ENCODE data around the gene C14orf119. TPM values are rescaled to one million over a fixed set of nuclear protein-coding genes. Genes with fewer than 3 reads are reported as not detected.

C14orf119 gene
- total and polyA plus RNA-seq, 8 donors: 1.8 to 51.8 (median 25.2) TPM; not detected in 1

DNA sequence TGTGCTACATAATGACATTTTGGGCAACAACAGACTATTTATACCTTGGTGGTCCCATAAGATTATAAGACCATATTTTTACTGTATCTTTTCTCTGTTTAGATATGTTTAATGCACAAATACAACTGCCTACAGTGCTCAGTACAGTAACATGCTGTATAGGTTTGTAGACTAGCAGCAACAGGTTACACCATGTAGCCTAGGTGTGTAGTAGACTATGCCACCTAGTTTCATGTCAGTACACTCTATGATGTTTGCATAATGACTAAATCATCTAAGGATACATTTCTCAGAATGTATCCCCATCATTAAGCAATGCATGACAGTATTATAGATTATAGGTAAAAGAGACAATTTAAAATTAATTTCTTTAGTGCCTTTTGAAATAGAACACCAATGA is 54.4 kb downstream of the C14orf119 start:
- intact Hi-C loops (cut with DNase I; ENCODE audit: low total_unique reads): no loop called here
- Histone ChIP-seq H3K27ac (peak overlapping the region in 1 of 5 donors; percentile 93), H3K4me3 (no peak overlapping the region), H3K4me1 (peaks cover 22 to 83% (median 53%) of the 10 kb centered on the region in 4 donors), H3K36me3 (peaks cover 0 to 9% (median 5%) of the 10 kb centered on the region in 4 donors), H3K9me3 (no peaks in the 10 kb centered on the region), H3K27me3 (no peaks in the 10 kb centered on the region)
- TF ChIP-seq POLR2A (IDR thresholded peaks at IDR 0.05): no peak
- TF ChIP-seq, protein P1, sequence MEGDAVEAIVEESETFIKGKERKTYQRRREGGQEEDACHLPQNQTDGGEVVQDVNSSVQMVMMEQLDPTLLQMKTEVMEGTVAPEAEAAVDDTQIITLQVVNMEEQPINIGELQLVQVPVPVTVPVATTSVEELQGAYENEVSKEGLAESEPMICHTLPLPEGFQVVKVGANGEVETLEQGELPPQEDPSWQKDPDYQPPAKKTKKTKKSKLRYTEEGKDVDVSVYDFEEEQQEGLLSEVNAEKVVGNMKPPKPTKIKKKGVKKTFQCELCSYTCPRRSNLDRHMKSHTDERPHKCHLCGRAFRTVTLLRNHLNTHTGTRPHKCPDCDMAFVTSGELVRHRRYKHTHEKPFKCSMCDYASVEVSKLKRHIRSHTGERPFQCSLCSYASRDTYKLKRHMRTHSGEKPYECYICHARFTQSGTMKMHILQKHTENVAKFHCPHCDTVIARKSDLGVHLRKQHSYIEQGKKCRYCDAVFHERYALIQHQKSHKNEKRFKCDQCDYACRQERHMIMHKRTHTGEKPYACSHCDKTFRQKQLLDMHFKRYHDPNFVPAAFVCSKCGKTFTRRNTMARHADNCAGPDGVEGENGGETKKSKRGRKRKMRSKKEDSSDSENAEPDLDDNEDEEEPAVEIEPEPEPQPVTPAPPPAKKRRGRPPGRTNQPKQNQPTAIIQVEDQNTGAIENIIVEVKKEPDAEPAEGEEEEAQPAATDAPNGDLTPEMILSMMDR (IDR thresholded peaks at IDR 0.05): no peak
- no peak for TF ChIP-seq EP300 (IDR thresholded peaks at IDR 0.05)
- no peak for TF ChIP-seq POLR2AphosphoS5 (IDR thresholded peaks at IDR 0.05)
- DNase-seq: no peak

Other genes with a start within 250 kb of the C14orf119 start
- gene LRP10, start 223.8 kb upstream of the C14orf119 start, total RNA-seq: 100 to 1,000 TPM in 3 of 5 donors, 10 to 100 TPM in 2; 37.1 to 277 (median 112) TPM
- 10 to 100 TPM; 25.1 to 47.3 (median 26.9) TPM for gene LRP10, start 223.8 kb upstream of the C14orf119 start, polyA plus RNA-seq
- 1 to 10 TPM in 1 of 5 donors, under 1 TPM in 2, not detected in 2; 0.45 to 1.1 (median 0.87) TPM for gene REM2, start 212.3 kb upstream of the C14orf119 start, total RNA-seq
- 1 to 10 TPM in 1 of 3 donors, under 1 TPM in 1, not detected in 1; 0.12 to 1.2 TPM for gene REM2, start 212.3 kb upstream of the C14orf119 start, polyA plus RNA-seq
- 100 to 1,000 TPM in 2 of 5 donors, 10 to 100 TPM in 3; 12.1 to 126 (median 94.7) TPM for gene RBM23, start 176.4 kb upstream of the C14orf119 start, total RNA-seq
- 10 to 100 TPM; 23.5 to 59.1 (median 41.2) TPM for gene RBM23, start 176.4 kb upstream of the C14orf119 start, polyA plus RNA-seq
- 10 to 100 TPM; 20.9 to 48.8 (median 36.2) TPM for gene PRMT5, start 166.1 kb upstream of the C14orf119 start, total RNA-seq
- 10 to 100 TPM; 32.1 to 39.6 (median 38.0) TPM for gene PRMT5, start 166.1 kb upstream of the C14orf119 start, polyA plus RNA-seq
- gene HAUS4, start 138.4 kb upstream of the C14orf119 start, total RNA-seq: 100 to 1,000 TPM in 1 of 5 donors, 10 to 100 TPM in 4; 38.5 to 121 (median 76.8) TPM
- 10 to 100 TPM; 28.1 to 38.8 (median 37.0) TPM for gene HAUS4, start 138.4 kb upstream of the C14orf119 start, polyA plus RNA-seq
- 10 to 100 TPM in 3 of 5 donors, 1 to 10 TPM in 1, not detected in 1; 3.1 to 13.3 (median 10.7) TPM for gene AJUBA, start 113.0 kb upstream of the C14orf119 start, total RNA-seq
- gene AJUBA, start 113.0 kb upstream of the C14orf119 start, polyA plus RNA-seq: 1 to 10 TPM; 1.5 to 6.9 (median 6.6) TPM
- 10 to 100 TPM in 3 of 5 donors, 1 to 10 TPM in 1, not detected in 1; 5.0 to 29.1 (median 20.6) TPM for gene C14orf93, start 85.4 kb upstream of the C14orf119 start, total RNA-seq
- 1 to 10 TPM; 6.8 to 8.6 (median 7.2) TPM for gene C14orf93, start 85.4 kb upstream of the C14orf119 start, polyA plus RNA-seq
- 100 to 1,000 TPM in 1 of 5 donors, 10 to 100 TPM in 4; 34.4 to 139 (median 54.6) TPM for gene PSMB5, start 60.6 kb upstream of the C14orf119 start, total RNA-seq
- gene PSMB5, start 60.6 kb upstream of the C14orf119 start, polyA plus RNA-seq: 100 to 1,000 TPM in 1 of 3 donors, 10 to 100 TPM in 2; 96.4 to 147 (median 98.6) TPM
- gene PSMB11, start 53.3 kb upstream of the C14orf119 start, total RNA-seq: not detected
- not detected for gene PSMB11, start 53.3 kb upstream of the C14orf119 start, polyA plus RNA-seq
- 10 to 100 TPM in 1 of 5 donors, 1 to 10 TPM in 3, not detected in 1; 1.2 to 14.3 (median 4.8) TPM for gene CDH24, start 38.0 kb upstream of the C14orf119 start, total RNA-seq
- 1 to 10 TPM; 2.3 to 4.0 (median 3.2) TPM for gene CDH24, start 38.0 kb upstream of the C14orf119 start, polyA plus RNA-seq
- gene ACIN1, start 369 bp upstream of the C14orf119 start, total RNA-seq: 100 to 1,000 TPM; 114 to 232 (median 123) TPM
- 10 to 100 TPM; 37.1 to 86.4 (median 52.7) TPM for gene ACIN1, start 369 bp upstream of the C14orf119 start, polyA plus RNA-seq
- not detected for gene CIROP, start 9.5 kb downstream of the C14orf119 start, total RNA-seq
- not detected for gene CIROP, start 9.5 kb downstream of the C14orf119 start, polyA plus RNA-seq
- gene CEBPE, start 23.8 kb downstream of the C14orf119 start, total RNA-seq: not detected
- under 1 TPM in 1 of 3 donors, not detected in 2; 0.37 TPM for gene CEBPE, start 23.8 kb downstream of the C14orf119 start, polyA plus RNA-seq
- 100 to 1,000 TPM in 1 of 5 donors, 10 to 100 TPM in 3, 1 to 10 TPM in 1; 1.2 to 102 (median 43.7) TPM for gene SLC7A8, start 88.2 kb downstream of the C14orf119 start, total RNA-seq
- 10 to 100 TPM; 22.1 to 33.9 (median 22.4) TPM for gene SLC7A8, start 88.2 kb downstream of the C14orf119 start, polyA plus RNA-seq
- gene RNF212B, start 142.4 kb downstream of the C14orf119 start, total RNA-seq: not detected
- 1 to 10 TPM in 2 of 3 donors, under 1 TPM in 1; 0.40 to 1.1 (median 1.1) TPM for gene RNF212B, start 142.4 kb downstream of the C14orf119 start, polyA plus RNA-seq
- gene HOMEZ, start 190.6 kb downstream of the C14orf119 start, total RNA-seq: 100 to 1,000 TPM in 1 of 5 donors, 10 to 100 TPM in 1, 1 to 10 TPM in 3; 5.1 to 103 (median 8.3) TPM
- 1 to 10 TPM; 5.8 to 9.6 (median 7.0) TPM for gene HOMEZ, start 190.6 kb downstream of the C14orf119 start, polyA plus RNA-seq
- gene PPP1R3E, start 207.4 kb downstream of the C14orf119 start, total RNA-seq: 10 to 100 TPM in 1 of 5 donors, 1 to 10 TPM in 4; 1.7 to 17.0 (median 6.8) TPM
- gene PPP1R3E, start 207.4 kb downstream of the C14orf119 start, polyA plus RNA-seq: 10 to 100 TPM; 13.5 to 17.6 (median 16.4) TPM
- 10 to 100 TPM; 14.0 to 47.5 (median 39.8) TPM for gene BCL2L2, start 211.3 kb downstream of the C14orf119 start, total RNA-seq
- 10 to 100 TPM; 28.1 to 84.1 (median 48.4) TPM for gene BCL2L2, start 211.3 kb downstream of the C14orf119 start, polyA plus RNA-seq
- gene PABPN1, start 226.0 kb downstream of the C14orf119 start, total RNA-seq: 100 to 1,000 TPM in 2 of 5 donors, 10 to 100 TPM in 3; 24.5 to 152 (median 70.5) TPM
- gene PABPN1, start 226.0 kb downstream of the C14orf119 start, polyA plus RNA-seq: 100 to 1,000 TPM; 131 to 190 (median 147) TPM

Data from stomach (tissue), 9 donors.